Measurements from ENCODE around the gene TMUB2.

TMUB2 gene

DNA sequence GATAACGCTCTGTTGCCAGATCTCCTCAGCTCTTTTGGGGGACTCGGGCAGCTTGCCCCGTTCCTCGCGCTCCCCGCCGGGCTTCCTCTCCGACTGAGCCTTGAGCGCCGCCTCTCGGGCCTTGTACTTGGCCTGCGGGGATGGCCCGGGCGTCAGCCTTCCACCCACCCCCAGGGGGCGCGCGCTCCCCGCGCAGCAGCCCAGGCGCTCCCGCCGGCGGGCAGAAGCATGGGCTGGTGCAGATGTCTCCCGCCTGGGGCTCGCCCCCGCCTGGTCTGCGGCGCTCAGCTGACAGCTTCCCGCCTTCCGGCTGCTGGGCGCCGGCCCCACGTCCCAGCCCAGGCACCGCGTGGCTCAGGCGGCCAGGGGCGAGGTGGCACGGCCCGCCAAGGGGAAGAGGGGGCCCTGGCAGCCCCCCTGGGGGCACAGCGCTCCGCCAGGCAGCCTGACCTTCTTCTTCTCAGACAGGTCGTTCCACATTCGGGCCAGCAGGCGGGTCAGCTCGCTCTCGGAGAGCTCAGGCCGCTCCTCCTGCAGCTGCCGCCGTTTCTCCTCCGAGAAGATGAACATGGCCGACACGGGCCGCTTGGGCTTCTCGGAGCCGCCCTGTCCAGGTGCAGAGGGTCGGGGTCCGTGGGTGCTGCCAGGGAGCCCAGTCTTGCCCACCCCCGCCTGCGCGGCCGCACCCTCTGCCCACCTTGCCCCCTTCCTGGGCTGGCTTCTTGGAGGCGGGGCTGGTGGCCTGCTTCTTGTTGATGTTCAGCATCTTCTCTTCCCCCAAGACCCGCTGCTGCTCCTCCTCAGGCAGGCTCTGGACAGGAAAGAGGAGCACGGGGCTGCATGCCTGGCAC is 23.8 kb downstream of the TMUB2 start (continued):
- TF ChIP-seq, protein P1, sequence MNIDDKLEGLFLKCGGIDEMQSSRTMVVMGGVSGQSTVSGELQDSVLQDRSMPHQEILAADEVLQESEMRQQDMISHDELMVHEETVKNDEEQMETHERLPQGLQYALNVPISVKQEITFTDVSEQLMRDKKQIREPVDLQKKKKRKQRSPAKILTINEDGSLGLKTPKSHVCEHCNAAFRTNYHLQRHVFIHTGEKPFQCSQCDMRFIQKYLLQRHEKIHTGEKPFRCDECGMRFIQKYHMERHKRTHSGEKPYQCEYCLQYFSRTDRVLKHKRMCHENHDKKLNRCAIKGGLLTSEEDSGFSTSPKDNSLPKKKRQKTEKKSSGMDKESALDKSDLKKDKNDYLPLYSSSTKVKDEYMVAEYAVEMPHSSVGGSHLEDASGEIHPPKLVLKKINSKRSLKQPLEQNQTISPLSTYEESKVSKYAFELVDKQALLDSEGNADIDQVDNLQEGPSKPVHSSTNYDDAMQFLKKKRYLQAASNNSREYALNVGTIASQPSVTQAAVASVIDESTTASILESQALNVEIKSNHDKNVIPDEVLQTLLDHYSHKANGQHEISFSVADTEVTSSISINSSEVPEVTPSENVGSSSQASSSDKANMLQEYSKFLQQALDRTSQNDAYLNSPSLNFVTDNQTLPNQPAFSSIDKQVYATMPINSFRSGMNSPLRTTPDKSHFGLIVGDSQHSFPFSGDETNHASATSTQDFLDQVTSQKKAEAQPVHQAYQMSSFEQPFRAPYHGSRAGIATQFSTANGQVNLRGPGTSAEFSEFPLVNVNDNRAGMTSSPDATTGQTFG (tag by site-specific recombination; IDR thresholded peaks at IDR 0.05; ENCODE audit: borderline replicate concordance), result no peak
- TF ChIP-seq ZNF791 (tag by site-specific recombination; IDR thresholded peaks at IDR 0.05), result no peak
- TF ChIP-seq, protein P2, sequence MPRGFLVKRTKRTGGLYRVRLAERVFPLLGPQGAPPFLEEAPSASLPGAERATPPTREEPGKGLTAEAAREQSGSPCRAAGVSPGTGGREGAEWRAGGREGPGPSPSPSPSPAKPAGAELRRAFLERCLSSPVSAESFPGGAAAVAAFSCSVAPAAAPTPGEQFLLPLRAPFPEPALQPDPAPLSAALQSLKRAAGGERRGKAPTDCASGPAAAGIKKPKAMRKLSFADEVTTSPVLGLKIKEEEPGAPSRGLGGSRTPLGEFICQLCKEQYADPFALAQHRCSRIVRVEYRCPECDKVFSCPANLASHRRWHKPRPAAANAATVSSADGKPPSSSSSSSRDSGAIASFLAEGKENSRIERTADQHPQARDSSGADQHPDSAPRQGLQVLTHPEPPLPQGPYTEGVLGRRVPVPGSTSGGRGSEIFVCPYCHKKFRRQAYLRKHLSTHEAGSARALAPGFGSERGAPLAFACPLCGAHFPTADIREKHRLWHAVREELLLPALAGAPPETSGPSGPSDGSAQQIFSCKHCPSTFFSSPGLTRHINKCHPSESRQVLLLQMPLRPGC (tag by site-specific recombination; IDR thresholded peaks at IDR 0.05), result no peak
- TF ChIP-seq GLIS2 (tag by site-specific recombination; IDR thresholded peaks at IDR 0.05), result peak; percentile 62
- TF ChIP-seq ZNF629 (tag by site-specific recombination; IDR thresholded peaks at IDR 0.05), result no peak
- TF ChIP-seq YY1 (tag by site-specific recombination; IDR thresholded peaks at IDR 0.05), result no peak
- no peak for TF ChIP-seq ZNF549 (tag by site-specific recombination; IDR thresholded peaks at IDR 0.05)
- no peak for TF ChIP-seq ZNF777 (tag by site-specific recombination; IDR thresholded peaks at IDR 0.05; ENCODE audit: borderline replicate concordance)
- no peak; the same call in 1 of the 2 replicates for TF ChIP-seq ZNF391 (tag by site-specific recombination; IDR thresholded peaks at IDR 0.05; ENCODE audit: borderline replicate concordance, low read depth)
- no peak for TF ChIP-seq ZFP3 (tag by site-specific recombination; IDR thresholded peaks at IDR 0.05; ENCODE audit: low read depth)
- no peak for TF ChIP-seq ZNF560 (tag by site-specific recombination; IDR thresholded peaks at IDR 0.05; ENCODE audit: borderline replicate concordance)
- no peak for TF ChIP-seq RBAK (tag by site-specific recombination; IDR thresholded peaks at IDR 0.05)
- no peak for TF ChIP-seq ZNF626 (tag by site-specific recombination; IDR thresholded peaks at IDR 0.05)
- 0 out of 2 replicates have a peak, but pooled peaks have one; percentile 6 for TF ChIP-seq SALL2 (tag by site-specific recombination; IDR thresholded peaks at IDR 0.05; ENCODE audit: borderline replicate concordance)
- no peak for TF ChIP-seq ZNF416 (tag by site-specific recombination; IDR thresholded peaks at IDR 0.05)
- TF ChIP-seq, protein P3, sequence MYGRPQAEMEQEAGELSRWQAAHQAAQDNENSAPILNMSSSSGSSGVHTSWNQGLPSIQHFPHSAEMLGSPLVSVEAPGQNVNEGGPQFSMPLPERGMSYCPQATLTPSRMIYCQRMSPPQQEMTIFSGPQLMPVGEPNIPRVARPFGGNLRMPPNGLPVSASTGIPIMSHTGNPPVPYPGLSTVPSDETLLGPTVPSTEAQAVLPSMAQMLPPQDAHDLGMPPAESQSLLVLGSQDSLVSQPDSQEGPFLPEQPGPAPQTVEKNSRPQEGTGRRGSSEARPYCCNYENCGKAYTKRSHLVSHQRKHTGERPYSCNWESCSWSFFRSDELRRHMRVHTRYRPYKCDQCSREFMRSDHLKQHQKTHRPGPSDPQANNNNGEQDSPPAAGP (tag by site-specific recombination; IDR thresholded peaks at IDR 0.05), result no peak
- TF ChIP-seq ZNF311 (tag by site-specific recombination; IDR thresholded peaks at IDR 0.05; ENCODE audit: borderline replicate concordance), result no peak
- TF ChIP-seq ZNF707 (tag by site-specific recombination; IDR thresholded peaks at IDR 0.05), result no peak
- TF ChIP-seq WT1 (tag by site-specific recombination; IDR thresholded peaks at IDR 0.05), result no peak
- no peak for TF ChIP-seq KLF1 (tag by site-specific recombination; IDR thresholded peaks at IDR 0.05)
- TF ChIP-seq ZNF132 (tag by site-specific recombination; IDR thresholded peaks at IDR 0.05; ENCODE audit: borderline replicate concordance), result no peak
- TF ChIP-seq, protein P4, sequence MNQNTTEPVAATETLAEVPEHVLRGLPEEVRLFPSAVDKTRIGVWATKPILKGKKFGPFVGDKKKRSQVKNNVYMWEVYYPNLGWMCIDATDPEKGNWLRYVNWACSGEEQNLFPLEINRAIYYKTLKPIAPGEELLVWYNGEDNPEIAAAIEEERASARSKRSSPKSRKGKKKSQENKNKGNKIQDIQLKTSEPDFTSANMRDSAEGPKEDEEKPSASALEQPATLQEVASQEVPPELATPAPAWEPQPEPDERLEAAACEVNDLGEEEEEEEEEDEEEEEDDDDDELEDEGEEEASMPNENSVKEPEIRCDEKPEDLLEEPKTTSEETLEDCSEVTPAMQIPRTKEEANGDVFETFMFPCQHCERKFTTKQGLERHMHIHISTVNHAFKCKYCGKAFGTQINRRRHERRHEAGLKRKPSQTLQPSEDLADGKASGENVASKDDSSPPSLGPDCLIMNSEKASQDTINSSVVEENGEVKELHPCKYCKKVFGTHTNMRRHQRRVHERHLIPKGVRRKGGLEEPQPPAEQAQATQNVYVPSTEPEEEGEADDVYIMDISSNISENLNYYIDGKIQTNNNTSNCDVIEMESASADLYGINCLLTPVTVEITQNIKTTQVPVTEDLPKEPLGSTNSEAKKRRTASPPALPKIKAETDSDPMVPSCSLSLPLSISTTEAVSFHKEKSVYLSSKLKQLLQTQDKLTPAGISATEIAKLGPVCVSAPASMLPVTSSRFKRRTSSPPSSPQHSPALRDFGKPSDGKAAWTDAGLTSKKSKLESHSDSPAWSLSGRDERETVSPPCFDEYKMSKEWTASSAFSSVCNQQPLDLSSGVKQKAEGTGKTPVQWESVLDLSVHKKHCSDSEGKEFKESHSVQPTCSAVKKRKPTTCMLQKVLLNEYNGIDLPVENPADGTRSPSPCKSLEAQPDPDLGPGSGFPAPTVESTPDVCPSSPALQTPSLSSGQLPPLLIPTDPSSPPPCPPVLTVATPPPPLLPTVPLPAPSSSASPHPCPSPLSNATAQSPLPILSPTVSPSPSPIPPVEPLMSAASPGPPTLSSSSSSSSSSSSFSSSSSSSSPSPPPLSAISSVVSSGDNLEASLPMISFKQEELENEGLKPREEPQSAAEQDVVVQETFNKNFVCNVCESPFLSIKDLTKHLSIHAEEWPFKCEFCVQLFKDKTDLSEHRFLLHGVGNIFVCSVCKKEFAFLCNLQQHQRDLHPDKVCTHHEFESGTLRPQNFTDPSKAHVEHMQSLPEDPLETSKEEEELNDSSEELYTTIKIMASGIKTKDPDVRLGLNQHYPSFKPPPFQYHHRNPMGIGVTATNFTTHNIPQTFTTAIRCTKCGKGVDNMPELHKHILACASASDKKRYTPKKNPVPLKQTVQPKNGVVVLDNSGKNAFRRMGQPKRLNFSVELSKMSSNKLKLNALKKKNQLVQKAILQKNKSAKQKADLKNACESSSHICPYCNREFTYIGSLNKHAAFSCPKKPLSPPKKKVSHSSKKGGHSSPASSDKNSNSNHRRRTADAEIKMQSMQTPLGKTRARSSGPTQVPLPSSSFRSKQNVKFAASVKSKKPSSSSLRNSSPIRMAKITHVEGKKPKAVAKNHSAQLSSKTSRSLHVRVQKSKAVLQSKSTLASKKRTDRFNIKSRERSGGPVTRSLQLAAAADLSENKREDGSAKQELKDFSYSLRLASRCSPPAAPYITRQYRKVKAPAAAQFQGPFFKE (tag by site-specific recombination; IDR thresholded peaks at IDR 0.05; ENCODE audit: borderline replicate concordance), result no peak
- TF ChIP-seq, protein P5, sequence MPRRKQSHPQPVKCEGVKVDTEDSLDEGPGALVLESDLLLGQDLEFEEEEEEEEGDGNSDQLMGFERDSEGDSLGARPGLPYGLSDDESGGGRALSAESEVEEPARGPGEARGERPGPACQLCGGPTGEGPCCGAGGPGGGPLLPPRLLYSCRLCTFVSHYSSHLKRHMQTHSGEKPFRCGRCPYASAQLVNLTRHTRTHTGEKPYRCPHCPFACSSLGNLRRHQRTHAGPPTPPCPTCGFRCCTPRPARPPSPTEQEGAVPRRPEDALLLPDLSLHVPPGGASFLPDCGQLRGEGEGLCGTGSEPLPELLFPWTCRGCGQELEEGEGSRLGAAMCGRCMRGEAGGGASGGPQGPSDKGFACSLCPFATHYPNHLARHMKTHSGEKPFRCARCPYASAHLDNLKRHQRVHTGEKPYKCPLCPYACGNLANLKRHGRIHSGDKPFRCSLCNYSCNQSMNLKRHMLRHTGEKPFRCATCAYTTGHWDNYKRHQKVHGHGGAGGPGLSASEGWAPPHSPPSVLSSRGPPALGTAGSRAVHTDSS (tag by site-specific recombination; IDR thresholded peaks at IDR 0.05), result no peak
- TF ChIP-seq SP2 (tag by site-specific recombination; IDR thresholded peaks at IDR 0.05), result no peak
- TF ChIP-seq ZNF112 (tag by site-specific recombination; IDR thresholded peaks at IDR 0.05), result no peak
- no peak for TF ChIP-seq SP7 (tag by site-specific recombination; IDR thresholded peaks at IDR 0.05)
- no peak for TF ChIP-seq ZBTB1 (tag by site-specific recombination; IDR thresholded peaks at IDR 0.05)
- no peak for TF ChIP-seq ZNF624 (tag by site-specific recombination; IDR thresholded peaks at IDR 0.05)

All from HEK293 (cell line).